Sigmoid colon (tissue), 7 donors: ENCODE data around the gene LYPD6B. TPM values are rescaled to one million over a fixed set of nuclear protein-coding genes. Genes with fewer than 3 reads are reported as not detected.

Experiments
- DNase-seq: peaks from one replicate; pipeline ENCODE4 v3.0.0-alpha.2; 2019
- H3K27ac ChIP-seq, 4 donors: fragments of 200-600 bp; sonication (generic); one replicate each; pipeline ENCODE4 v1.5.1; 2016 to 2019; ENCODE audit warnings: mild to moderate bottlenecking in 1 of 4
- H3K27me3 ChIP-seq, 3 donors: fragments of 200-600 bp; sonication (generic); one replicate each; pipeline ENCODE4 v1.5.1; 2019; ENCODE audit warnings: mild to moderate bottlenecking in 1 of 3
- H3K36me3 ChIP-seq, 4 donors: fragments of 200-600 bp; sonication (generic); one replicate each; pipeline ENCODE4 v1.5.1; 2016 to 2019
- H3K4me1 ChIP-seq, 4 donors: fragments of 200-600 bp; sonication (generic); one replicate each; pipeline ENCODE4 v1.5.1; 2017 to 2019
- H3K4me3 ChIP-seq, 4 donors: fragments of 200-600 bp; sonication (generic); one replicate each; pipeline ENCODE4 v1.5.1; 2017 to 2019; ENCODE audit warnings: mild to moderate bottlenecking in 2 of 4, moderate library complexity in 1 of 4
- H3K9me3 ChIP-seq, 4 donors: fragments of 200-600 bp in 3 of 4; sonication (generic) in 3 of 4; one replicate each; pipeline versions ENCODE4 v1.5.1 to v1.6.1; 2013 to 2019
- EP300 ChIP-seq, 4 donors: sonication (generic); formaldehyde crosslinking; IDR thresholded peaks; one replicate each; pipeline ENCODE4 v1.6.1; 2017; ENCODE audit warnings: antibody characterized with exemption in 4 of 4
- POLR2A ChIP-seq, 2 donors: fragments of 450-650 bp; IDR thresholded peaks; one replicate each; pipeline ENCODE4 v1.6.1; 2016; ENCODE audit warnings: antibody characterized with exemption in 2 of 2, mild to moderate bottlenecking in 2 of 2, moderate library complexity in 2 of 2
- POLR2AphosphoS5 ChIP-seq, 4 donors: sonication (generic); formaldehyde crosslinking; IDR thresholded peaks; one replicate each; pipeline ENCODE4 v1.6.1; 2017; ENCODE audit warnings: antibody characterized with exemption in 4 of 4
- WGBS, 2 donors: extraction: QIAGEN DNeasy Blood & Tissue Kit; methylation state at CpG; one replicate each; pipeline ENCODE4 v1.1.7; 2013; 5-methylcytosine and 5-hydroxymethylcytosine counted together
- intact Hi-C: fragments of 100-400 bp; cut with DNase I; formaldehyde crosslinking; loops from one replicate; pipeline ENCODE4 v1.15.1; 2023
- polyA plus RNA-seq, 3 donors: library from polyadenylated mRNA; stranded (reverse); fragments of 200-250 nt; gene quantifications; one replicate each; pipeline ENCODE4 v1.2.3, GENCODE V29; 2013
- total RNA-seq, 4 donors: library from RNA; depleted of rRNA; stranded (reverse); fragments of >200 nt; gene quantifications; one replicate each; pipeline ENCODE4 v1.1.0, GENCODE V29; 2016
- TF ChIP-seq, protein P1 (sequence below), 4 experiments: fragments of 450-650 bp in 3 of 4; fragments of 200-600 bp in 1 of 4; IDR thresholded peaks; one replicate each; pipeline ENCODE4 v1.5.1; 2016 to 2019; ENCODE audit warnings: antibody characterized with exemption in 4 of 4, mild to moderate bottlenecking in 3 of 4, moderate library complexity in 2 of 4
- donor health status: healthy with polysubstance abuse.
- donor health status: Bipolar disorder and iron deficiency.
- donor health status: healthy.

LYPD6B gene
- total and polyA plus RNA-seq, 7 donors: 0.66 to 2.1 (median 1.5) TPM; not detected in 3

DNA sequence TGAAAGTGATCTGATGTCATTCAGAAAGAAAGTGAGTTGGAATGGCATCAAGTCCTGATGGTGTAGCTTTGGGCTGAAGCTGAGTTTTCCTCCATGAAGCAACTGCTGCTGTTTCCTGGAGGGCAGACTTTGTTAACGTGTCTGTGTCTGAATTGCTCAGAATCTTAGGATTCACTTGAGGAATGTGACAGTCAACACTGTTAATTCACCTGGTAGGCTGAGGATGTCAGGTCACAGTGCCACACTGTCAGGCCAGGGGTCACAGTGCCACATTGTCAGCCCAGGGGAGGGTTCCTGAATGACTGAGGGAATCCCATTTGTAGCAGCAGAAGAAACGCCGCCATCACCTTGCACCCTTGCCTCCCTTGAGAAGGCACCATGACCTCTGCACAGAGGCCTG is 39.4 kb downstream of the LYPD6B start:
- WGBS, 2 donors: 88 to 89% methylated on average over 3 of the region's 3 CpGs
- no peaks in the 10 kb centered on the region for H3K4me1 ChIP-seq
- intact Hi-C loops: no loop called here
- TF ChIP-seq POLR2A (IDR thresholded peaks at IDR 0.05) (no peak), POLR2AphosphoS5 (IDR thresholded peaks at IDR 0.05) (no peak), EP300 (IDR thresholded peaks at IDR 0.05) (no peak)
- TF ChIP-seq, protein P1, sequence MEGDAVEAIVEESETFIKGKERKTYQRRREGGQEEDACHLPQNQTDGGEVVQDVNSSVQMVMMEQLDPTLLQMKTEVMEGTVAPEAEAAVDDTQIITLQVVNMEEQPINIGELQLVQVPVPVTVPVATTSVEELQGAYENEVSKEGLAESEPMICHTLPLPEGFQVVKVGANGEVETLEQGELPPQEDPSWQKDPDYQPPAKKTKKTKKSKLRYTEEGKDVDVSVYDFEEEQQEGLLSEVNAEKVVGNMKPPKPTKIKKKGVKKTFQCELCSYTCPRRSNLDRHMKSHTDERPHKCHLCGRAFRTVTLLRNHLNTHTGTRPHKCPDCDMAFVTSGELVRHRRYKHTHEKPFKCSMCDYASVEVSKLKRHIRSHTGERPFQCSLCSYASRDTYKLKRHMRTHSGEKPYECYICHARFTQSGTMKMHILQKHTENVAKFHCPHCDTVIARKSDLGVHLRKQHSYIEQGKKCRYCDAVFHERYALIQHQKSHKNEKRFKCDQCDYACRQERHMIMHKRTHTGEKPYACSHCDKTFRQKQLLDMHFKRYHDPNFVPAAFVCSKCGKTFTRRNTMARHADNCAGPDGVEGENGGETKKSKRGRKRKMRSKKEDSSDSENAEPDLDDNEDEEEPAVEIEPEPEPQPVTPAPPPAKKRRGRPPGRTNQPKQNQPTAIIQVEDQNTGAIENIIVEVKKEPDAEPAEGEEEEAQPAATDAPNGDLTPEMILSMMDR (IDR thresholded peaks at IDR 0.05): no peak
- H3K4me3 ChIP-seq: no peak overlapping the region
- H3K27ac ChIP-seq: no peak overlapping the region
- H3K27me3 ChIP-seq: no peaks in the 10 kb centered on the region
- H3K36me3 ChIP-seq: no peaks in the 10 kb centered on the region
- DNase-seq: no peak
- no peaks in the 10 kb centered on the region for H3K9me3 ChIP-seq

DNA sequence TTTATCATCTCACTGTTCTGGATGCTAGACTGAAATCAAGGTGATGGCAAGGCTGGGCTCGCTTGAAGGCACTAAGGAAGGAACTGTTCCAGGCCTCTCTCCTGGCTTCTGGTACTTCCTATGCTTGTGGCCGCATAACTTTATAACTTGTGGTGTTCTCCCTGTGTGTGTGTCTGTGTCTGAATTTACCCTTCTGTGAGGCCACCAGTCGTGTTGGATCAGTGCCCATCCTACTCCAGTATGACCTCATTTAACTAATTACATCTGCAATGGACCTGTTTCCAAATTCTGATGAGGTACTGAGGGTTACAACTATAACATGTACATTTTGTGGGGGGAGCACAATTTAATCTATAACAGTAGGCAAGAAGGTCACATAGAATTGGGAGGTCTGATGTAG is 41.6 kb downstream of the LYPD6B start:
- no peak overlapping the region for H3K27ac ChIP-seq
- no peak overlapping the region for H3K4me3 ChIP-seq
- WGBS, 2 donors: 73 to 78% methylated on average over 3 of the region's 3 CpGs
- no peaks in the 10 kb centered on the region for H3K4me1 ChIP-seq
- no peaks in the 10 kb centered on the region for H3K27me3 ChIP-seq
- DNase-seq: no peak
- intact Hi-C loops: no loop called here
- H3K36me3 ChIP-seq: no peaks in the 10 kb centered on the region
- H3K9me3 ChIP-seq: no peaks in the 10 kb centered on the region
- TF ChIP-seq POLR2AphosphoS5 (IDR thresholded peaks at IDR 0.05) (no peak), EP300 (IDR thresholded peaks at IDR 0.05) (no peak), POLR2A (IDR thresholded peaks at IDR 0.05) (no peak)
- TF ChIP-seq, protein P1 (IDR thresholded peaks at IDR 0.05): no peak

DNA sequence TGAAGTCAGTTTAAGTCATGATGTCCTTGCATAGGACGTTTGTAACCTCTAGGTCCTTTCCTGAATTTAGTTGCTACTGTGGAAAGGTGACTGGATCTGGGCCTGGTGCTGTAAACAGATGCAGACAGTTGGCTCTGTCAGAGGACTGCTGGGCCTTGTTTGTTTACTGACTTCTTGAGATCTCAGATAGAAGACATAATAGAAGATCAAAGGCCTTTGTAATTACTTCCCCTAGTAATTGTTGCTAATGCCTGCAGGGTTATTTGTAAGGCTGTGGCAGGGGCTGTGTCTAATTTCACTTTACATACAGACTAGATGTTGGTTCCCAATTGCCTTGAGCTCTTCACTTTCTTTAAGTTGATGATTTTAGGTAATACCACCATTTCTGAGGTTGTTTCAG is 42.5 kb downstream of the LYPD6B start:
- 43 to 66% methylated on average over 1 of the region's 1 CpG for WGBS, 2 donors
- Histone ChIP-seq H3K27me3 (no peaks in the 10 kb centered on the region), H3K4me1 (no peaks in the 10 kb centered on the region), H3K4me3 (no peak overlapping the region), H3K27ac (no peak overlapping the region), H3K36me3 (no peaks in the 10 kb centered on the region), H3K9me3 (no peaks in the 10 kb centered on the region)
- no peak for DNase-seq
- intact Hi-C loops: no loop called here
- TF ChIP-seq, protein P1 (IDR thresholded peaks at IDR 0.05): no peak
- TF ChIP-seq POLR2AphosphoS5 (IDR thresholded peaks at IDR 0.05) (no peak), EP300 (IDR thresholded peaks at IDR 0.05) (no peak), POLR2A (IDR thresholded peaks at IDR 0.05) (no peak)

DNA sequence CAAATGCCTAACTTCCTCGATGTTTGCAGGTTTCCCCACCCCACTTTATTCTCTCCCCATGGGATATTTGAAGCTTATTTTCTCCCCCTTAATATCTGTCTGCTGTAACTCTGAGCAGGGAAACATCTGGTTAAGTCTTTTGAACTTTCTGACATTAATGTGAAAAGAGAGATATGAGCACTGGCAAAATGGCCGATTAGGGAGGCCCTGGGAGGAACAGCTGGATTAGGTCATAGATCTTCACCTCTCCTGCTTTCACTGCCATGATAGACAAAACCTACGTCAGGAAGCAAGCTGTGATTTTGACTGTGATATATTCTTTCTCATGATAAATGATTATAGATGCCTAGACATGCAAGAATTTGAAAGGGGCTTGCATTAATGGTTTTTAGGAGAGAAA is 43.6 kb downstream of the LYPD6B start:
- H3K27me3 ChIP-seq: no peaks in the 10 kb centered on the region
- no peak overlapping the region for H3K27ac ChIP-seq
- 46 to 75% methylated on average over 3 of the region's 3 CpGs for WGBS, 2 donors

More for the DNA sequence above, 43.6 kb downstream of the LYPD6B start:
- Histone ChIP-seq H3K9me3 (no peaks in the 10 kb centered on the region), H3K4me1 (no peaks in the 10 kb centered on the region), H3K36me3 (no peaks in the 10 kb centered on the region), H3K4me3 (no peak overlapping the region)
- DNase-seq: no peak
- intact Hi-C loops: no loop called here
- TF ChIP-seq EP300 (IDR thresholded peaks at IDR 0.05): no peak
- no peak for TF ChIP-seq POLR2AphosphoS5 (IDR thresholded peaks at IDR 0.05)
- TF ChIP-seq, protein P1 (IDR thresholded peaks at IDR 0.05): no peak
- no peak for TF ChIP-seq POLR2A (IDR thresholded peaks at IDR 0.05)
